ENCODE results near the gene HNRNPUL2.

Gene HNRNPUL2

DNA sequence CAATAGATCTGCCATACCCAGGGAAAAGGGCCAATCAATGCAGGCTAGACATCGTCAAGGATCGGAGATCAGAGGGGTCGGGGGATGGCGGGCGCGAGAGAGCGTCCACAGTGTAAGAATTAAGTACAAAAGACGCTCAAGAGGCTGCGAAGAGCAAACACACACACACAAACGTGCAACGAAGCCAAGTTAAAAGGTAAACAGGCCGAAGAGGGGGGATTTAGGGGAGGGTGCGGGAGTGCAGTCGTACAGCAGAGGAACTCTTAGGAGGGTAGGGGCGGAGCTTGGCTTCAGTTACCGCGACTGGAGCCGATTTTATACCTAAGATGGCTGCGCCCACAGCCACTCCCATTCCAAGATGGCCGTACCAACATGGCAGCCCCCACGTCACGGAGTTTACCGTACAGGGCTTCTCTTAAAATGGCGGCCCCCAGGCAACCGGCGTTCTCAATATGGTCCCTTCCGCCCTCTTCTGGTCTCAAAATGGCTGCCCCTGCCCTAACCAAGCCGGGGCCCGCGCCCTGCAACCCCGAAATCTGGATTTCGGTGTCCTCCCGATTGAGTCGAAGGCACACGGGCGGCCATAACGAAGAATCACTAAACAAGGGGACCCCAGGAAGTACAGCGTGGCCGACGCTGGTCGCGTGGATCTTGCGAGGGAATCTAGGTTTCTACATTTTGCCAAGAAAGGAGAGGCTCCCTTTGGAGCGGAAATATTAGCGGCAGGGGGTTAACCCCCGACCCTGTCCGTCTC lies 17.8 kb downstream of the HNRNPUL2 start:
- DNase-seq (ENCODE audit: low read depth) = peak; percentile 97
- TF ChIP-seq, protein P1, sequence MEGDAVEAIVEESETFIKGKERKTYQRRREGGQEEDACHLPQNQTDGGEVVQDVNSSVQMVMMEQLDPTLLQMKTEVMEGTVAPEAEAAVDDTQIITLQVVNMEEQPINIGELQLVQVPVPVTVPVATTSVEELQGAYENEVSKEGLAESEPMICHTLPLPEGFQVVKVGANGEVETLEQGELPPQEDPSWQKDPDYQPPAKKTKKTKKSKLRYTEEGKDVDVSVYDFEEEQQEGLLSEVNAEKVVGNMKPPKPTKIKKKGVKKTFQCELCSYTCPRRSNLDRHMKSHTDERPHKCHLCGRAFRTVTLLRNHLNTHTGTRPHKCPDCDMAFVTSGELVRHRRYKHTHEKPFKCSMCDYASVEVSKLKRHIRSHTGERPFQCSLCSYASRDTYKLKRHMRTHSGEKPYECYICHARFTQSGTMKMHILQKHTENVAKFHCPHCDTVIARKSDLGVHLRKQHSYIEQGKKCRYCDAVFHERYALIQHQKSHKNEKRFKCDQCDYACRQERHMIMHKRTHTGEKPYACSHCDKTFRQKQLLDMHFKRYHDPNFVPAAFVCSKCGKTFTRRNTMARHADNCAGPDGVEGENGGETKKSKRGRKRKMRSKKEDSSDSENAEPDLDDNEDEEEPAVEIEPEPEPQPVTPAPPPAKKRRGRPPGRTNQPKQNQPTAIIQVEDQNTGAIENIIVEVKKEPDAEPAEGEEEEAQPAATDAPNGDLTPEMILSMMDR (IDR thresholded peaks at IDR 0.05; ENCODE audit: low read depth, low read length, missing control alignments) = no peak
- in situ Hi-C loops (cut with HindIII; ENCODE audit: low sequenced_read_pairs) = no loop called here
- H3K4me3 ChIP-seq (ENCODE audit: low read depth, low read length) = peak overlapping the region; percentile 51

DNA sequence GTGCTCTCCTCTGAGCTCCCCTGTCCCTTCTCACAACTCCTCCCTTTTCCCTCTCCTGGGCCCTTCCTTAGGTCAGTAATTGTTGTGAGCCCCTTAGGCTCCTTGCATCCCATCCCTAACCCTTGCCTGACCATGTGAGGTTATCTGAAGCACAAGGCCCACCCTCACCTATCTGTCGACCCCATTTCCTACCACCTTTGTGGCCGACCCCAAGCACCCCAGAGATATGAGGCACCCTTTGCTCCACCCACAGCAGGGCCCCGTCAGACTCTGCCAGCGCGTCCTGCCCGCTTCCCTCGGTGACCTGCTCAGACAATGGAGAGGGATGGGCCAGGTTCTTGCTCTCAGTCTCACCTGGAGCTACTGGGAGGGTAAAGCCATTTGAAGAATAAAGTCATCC lies 18.5 kb downstream of the HNRNPUL2 start:
- peak overlapping the region; percentile 51 for H3K4me3 ChIP-seq (ENCODE audit: low read depth, low read length)
- no peak for DNase-seq (ENCODE audit: low read depth)
- TF ChIP-seq, protein P1 (IDR thresholded peaks at IDR 0.05; ENCODE audit: low read depth, low read length, missing control alignments) = no peak
- in situ Hi-C loops (cut with HindIII; ENCODE audit: low sequenced_read_pairs) = no loop called here

DNA sequence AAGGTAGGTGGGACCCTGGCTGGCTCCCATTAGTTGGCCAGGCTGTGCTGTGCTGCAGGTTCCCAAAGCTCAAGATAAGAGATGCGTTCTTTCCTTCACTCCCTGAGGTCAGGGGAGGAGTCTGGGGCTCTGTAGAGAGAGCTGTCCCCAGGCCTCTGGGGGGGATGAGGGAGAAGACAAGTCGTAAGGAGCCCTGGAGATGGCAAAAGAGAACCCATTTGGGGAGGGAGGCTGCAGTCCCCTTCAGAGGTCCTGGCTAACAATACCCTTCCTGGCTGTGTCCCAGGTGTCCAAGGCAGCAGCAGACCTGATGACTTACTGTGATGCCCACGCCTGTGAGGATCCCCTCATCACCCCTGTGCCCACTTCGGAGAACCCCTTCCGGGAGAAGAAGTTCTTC lies 18.9 kb downstream of the HNRNPUL2 start:
- in situ Hi-C loops (cut with HindIII; ENCODE audit: low sequenced_read_pairs) = no loop called here
- peak overlapping the region; percentile 51 for H3K4me3 ChIP-seq (ENCODE audit: low read depth, low read length)
- TF ChIP-seq, protein P1 (IDR thresholded peaks at IDR 0.05; ENCODE audit: low read depth, low read length, missing control alignments) = no peak
- DNase-seq (ENCODE audit: low read depth) = no peak

DNA sequence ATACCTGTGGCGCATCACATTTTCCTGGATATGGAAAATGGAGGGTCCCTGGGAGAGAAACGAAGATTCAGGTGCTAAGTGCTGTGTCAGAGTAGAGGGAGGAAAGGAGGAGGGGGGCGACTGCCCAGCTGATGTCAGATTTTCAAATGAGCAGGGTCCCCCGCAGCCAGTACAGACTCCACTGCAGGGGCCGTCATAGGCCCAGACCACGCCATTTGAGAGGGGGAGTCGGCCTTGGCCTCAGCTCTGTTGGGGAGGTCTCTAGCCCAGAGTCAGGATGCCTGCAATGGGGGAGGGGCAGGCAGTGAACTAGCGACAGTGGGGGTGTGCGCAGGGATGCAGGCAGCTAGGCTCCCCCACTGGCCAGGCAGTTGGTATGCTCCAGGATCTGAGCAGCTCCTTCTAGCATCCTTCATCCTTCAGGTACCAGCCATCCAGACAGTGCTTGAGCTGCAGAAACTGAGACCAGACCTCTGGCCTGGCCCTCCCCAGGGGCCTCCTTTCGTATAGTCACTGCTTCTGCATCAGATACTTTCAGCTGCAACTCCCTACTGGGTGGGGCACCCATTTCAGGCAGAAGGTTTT lies 19.9 kb downstream of the HNRNPUL2 start, which contains the start of the genes BSCL2 and GNG3:
BSCL2 (minus strand) TSS at position 148 of the 585 bp plus-strand sequence. CDS start 229 bp downstream, outside the sequence.
GNG3 (plus strand) TSS at position 400 of the 585 bp plus-strand sequence. CDS start 620 bp downstream, outside the sequence.
- H3K4me3 ChIP-seq (ENCODE audit: low read depth, low read length) = peak within 1 kb of the TSS; percentile 60
- in situ Hi-C loops (cut with HindIII; ENCODE audit: low sequenced_read_pairs) = no loop called here
- DNase-seq (ENCODE audit: low read depth) = no peak
- TF ChIP-seq, protein P1 (IDR thresholded peaks at IDR 0.05; ENCODE audit: low read depth, low read length, missing control alignments) = no peak

DNA sequence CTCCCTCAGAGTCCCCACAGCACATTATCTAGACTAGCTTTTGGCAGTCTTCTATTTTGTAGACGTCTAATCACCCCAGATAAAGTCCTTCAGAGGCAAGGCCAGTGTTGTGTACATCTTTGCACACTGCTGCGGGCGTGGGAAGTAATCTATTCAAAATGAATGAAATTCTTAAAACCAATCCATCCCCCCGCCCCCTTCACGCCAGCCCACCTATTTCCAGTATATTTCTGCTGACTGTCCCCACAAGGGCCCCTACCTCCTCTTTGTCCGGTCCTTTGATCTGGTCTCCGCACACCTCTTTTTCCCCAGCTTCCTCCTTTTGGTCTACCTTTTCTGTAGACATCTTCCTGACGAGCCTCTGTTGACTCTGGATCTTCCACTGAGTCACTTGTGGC lies 20.4 kb downstream of the HNRNPUL2 start:
- H3K4me3 ChIP-seq (ENCODE audit: low read depth, low read length) = peak overlapping the region; percentile 60
- in situ Hi-C loops (cut with HindIII; ENCODE audit: low sequenced_read_pairs) = no loop called here
- TF ChIP-seq, protein P1 (IDR thresholded peaks at IDR 0.05; ENCODE audit: low read depth, low read length, missing control alignments) = no peak
- no peak for DNase-seq (ENCODE audit: low read depth)

DNA sequence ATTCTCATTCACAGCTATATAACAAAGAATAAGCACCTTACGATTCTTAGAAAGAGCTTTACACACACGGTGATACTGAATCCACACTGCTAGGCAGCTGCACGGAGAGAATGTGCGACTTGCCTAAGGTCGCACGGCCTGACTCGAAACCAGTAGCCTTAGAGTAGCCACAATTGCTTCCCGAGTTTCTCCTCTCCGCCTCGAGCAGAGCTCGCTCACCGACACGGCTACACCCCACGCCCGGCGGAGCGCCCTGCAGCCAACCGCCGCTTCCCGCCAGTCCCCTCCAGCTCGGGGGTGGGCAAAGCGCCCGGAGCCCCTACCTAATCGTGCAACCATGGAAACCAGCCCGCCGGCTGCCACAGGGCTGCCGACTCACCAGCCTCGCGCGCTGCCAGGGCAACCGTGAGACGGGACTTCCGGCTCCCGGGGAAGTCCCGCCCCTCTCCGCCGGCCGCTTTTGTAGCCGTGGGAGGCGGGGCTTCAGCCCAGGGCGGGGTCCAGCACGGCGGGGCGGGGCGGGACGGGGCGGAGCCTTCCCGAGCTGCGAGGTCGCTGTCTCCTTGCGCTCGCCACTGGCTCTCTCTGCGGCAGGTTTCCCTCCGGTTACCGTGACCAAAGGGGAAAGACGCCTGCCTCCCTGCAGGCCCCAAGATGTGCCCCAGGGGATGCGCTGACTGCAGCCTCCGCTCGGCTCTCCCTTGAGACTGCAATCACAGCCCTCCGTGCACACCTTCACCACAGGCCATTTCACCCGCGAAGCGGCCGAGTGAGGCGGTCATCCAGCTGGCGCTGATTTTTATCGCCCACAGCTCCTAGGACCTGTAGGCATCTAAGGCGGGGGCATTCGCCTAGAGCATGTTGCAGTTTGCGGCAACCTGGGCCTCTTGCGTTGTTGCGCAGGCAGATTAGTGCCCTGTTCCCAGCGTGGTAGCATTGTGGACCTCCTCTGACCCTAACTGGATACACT lies 21.1 kb downstream of the HNRNPUL2 start:
- in situ Hi-C loops (cut with HindIII; ENCODE audit: low sequenced_read_pairs) = no loop called here
- H3K4me3 ChIP-seq (ENCODE audit: low read depth, low read length) = peak overlapping the region; percentile 60
- TF ChIP-seq, protein P1 (IDR thresholded peaks at IDR 0.05; ENCODE audit: low read depth, low read length, missing control alignments) = no peak
- peak; percentile 84 for DNase-seq (ENCODE audit: low read depth)
